Stimulated activated CD4-positive, alpha-beta T cell treated with anti-CD3 and anti-CD28 coated beads, Interleukin-1b, Interleukin-23, amount 100 ng/mL, for 48 hours (primary cell): ENCODE measurements around the gene KCNS1.
A peak's percentile ranks its signal among the peaks of the same experiment; 100 is the strongest.

Experiments
- DNase-seq: peaks from one replicate; pipeline ENCODE4 v3.0.0-alpha.2; 2020

Gene KCNS1

DNA sequence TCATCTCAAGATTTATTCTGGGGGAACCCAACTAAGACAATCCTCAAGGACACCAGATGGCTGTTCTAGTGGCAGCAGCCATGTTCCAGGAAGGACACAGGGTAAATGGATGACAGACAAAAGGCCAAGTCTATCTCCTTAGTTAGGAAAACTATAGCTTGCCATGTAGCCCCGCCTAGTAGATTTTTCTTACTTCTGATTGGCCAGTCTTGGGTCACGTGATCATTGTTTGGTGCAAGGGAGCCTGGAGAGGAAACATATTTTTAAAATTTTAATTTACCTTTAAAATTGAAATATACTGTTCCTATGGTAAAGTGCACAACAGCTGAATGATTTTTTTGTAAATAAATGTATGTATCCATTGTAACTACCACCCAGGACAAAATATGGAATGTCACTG is 4.4 kb upstream of the KCNS1 start:
- DNase-seq = no peak

DNA sequence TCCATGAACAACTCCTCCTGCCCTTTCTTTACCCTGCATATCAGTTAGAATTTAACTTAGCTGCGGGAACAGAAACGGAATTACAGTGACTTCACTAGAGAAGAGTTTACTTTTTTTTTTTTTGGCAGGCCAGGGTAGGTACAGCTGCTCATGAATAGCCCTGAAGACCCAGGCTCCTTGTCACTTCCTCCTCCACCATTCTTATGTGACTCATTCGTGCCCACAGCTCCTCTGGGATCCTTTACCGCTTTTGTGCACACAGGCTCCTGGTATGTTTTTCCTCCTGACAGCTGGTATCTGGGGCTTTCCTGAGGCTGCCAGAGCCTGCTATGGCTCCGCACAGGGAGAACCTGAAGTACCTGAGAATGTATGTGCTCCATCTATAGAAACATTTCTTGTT is 3.9 kb upstream of the KCNS1 start:
- DNase-seq = no peak

DNA sequence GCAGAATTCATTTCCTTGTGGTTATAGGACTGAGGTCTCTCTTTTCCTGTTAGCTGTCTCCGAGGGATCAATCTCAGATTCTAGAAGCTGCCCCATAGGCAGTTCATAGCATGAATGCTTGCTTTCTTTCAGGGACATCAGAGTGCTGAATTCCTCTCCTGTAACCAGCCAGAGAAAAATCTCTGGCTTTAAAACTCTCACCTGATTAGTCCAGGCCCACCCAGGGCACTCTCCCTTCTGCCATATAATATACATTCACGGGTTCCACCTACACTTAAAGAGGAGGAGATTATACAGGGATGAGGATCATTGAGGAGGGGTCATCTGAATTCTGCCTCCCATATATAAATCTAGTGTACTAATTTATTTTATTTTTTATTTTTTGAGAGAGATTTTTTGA is 2.1 kb upstream of the KCNS1 start:
- DNase-seq = no peak

DNA sequence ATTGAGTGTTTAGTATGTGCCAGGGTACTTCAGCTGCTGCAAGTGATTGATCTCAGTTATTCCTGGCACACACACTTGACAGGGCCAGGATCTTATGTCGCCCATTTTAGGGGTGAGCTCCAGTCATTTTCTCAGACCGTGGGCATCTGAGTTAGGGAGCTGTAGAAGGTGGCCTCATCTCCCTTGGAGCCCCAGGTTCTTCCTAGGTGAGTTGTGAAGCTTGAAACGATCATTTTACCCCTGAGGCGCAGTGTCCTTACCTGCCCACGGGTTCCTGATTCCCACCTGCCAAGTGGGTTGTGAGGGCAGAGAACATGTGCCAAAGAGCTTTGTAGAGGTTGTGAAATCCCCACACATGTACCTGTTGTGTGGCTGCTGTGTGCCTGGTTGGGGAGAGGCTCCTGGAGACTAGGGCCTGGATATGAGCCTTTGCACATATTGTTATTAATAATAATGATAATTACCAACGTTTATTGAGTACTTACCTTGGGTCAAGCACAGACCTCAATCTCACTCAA is 465 bp upstream of the KCNS1 start:
- no peak for DNase-seq

DNA sequence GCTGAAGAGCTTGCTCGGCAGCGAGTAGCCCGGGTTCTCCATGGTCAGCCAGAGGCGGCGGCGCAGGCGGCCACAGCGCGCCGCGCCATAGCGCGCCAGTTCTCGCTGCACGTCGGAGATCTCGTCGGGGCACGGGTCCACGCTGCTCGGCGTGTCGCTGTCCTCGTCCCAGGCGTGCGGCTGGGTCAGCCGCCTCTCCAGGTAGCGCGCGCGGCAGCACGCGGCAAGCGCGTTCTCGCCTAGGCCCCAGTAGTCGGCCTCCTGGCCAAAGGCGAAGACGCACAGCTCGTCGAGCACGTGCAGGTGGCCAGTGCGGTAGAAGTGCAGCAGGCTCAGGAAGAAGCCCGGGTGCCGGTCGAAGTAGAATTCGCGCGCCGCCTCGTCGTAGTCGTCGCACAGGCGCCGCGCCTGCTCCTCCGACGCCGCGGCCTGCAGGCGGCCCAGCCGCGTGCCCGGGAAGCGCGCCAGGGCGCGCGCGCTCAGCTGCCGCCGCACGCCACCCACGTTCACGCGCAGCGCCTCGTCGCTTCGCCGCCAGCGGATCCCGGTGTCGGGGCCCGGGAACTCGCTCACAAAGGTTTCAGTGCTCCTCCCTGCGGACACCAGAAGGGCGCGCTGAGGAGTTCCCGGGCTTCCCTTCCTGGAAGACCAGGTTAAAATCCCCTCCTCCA is 2.7 kb downstream of the KCNS1 start:
- DNase-seq = peak; percentile 21

DNA sequence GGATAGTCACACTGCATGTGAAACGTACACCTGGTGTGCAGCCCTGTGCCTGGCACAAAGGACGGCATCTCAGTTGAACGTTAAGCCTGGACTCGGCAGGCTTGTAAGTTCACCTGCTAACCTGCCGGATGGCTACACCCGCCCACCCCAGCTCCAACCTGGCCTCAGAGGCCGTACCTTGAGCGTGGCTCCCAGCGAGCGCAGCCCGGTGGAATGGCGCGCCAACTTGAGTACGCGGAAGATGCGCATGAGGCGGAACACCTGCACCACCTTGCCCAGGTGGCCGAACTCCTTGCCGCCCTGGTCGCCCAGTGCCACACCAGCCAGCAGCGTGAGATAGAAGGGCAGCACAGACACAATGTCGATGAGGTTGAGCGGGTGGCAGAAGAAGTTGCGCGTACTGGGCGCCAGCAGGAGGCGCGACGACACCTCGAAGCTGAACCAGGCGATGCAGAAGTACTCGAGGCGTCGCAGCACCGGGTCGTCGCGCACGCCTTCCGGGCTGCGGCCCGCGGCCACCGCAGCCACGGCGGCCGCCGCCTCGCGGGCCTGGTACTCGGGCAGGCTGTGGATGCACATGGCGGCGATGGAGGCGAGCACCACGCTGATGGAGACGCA is 3.3 kb downstream of the KCNS1 start:
- DNase-seq = peak; percentile 61

DNA sequence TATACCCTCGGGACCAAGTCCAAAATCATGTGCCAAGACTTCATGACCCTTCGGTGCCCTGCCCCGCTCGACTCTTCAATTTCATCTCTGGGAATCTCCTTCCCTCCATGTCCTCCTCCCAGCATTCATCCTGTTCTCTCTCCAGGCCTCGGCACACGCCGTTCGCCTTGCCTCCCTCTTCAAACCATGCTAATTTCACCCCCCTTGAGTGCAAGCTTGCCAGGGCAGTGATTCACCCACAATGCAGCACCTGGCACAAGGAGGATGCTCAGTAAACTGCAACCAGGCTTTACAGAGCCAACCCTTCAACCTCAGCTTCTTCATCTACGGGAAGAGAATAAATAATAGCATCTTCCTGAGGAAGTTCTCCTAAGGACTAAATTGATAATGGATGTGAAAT is 4.1 kb downstream of the KCNS1 start:
- DNase-seq = no peak

DNA sequence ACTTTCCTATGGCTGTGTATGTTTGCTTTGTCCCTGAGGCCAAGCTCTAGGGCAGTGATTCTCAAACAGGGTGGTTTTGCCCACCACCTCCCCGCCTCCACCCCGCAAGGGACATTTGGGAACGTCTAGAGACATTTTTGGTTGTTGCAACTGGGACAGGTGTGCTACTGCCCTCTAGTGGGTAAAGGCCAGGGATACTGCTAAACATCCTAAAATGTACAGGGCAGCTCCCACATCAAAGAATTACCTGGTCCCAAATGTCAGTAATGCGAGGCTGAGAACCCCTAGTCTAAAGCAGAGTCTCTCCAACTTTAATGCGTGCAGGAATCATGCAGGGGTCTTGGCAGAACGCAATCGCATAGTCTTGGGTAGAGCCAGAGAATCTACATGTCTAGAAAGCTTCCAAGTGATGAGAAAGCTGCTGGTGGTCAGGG is 5.1 kb downstream of the KCNS1 start:
- DNase-seq = peak; percentile 52

DNA sequence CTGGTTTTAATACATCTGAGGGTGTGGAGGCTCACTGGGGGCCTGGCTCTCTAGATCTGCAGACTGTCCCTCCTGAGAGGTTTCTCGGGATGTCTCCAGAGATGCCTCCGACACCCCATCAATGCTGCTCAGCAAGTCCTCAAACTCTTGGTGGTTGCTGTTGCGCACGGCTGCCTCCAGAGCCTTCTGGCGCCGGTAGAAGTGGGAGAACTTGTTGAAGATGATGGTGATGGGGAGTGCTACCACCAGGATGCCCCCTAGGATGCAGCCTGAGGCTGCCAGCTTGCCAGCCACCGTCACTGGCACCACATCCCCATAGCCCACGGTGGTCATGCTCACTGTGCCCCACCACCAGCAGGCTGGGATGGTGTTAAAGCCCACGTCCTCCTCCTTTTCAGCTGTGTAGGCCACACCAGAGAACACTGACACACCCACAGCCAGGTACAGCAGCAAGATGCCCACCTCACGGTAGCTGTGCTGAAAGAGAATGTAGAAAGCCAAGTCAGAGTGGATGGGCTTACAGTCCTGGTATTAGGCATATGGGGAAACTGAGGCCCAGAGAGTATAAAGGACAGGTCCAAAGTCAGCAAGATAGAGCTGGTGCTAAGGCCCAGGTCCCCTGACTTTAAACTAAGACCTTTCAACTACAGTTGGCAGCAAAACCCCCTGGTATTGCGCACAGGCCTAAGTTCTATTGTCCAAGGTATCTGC is 5.9 kb downstream of the KCNS1 start:
- no peak for DNase-seq

DNA sequence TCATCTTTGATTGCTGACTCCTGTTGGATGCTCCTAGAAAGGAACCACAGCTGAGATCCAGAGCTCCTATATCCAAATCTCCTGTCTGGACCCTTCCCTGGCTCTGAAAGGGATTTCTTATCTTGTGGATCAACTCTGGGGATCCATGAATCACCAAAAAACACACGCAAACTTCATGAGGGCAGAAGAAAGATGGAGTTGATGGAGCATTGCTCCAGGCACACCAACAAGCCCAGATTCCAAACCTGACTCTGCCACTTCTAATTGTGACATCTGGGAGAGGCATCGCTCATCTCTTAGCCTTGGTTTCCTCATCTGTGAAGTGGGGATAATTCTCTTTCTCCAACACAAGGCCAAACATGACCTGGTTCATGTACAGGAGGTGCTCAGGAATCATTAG is 6.7 kb downstream of the KCNS1 start:
- no peak for DNase-seq

DNA sequence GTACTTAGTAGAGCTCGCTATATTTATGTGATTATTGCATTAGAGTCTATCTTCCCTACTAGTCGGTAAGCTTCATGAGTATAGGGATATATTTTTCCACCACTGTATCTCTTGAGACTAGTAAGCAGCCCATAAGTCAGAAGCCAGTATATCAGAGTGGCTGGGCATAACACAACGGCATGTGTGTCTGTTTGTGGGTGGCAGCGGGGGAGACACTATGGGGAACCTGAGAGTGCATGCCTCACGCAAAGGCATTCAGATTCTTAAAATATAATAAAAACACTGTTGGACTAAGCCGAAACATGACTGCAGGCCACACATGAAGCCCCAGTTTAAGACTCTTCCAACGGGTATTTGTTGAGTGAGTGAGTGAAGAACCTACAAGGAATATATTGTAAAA is 8.0 kb downstream of the KCNS1 start:
- DNase-seq = no peak

DNA sequence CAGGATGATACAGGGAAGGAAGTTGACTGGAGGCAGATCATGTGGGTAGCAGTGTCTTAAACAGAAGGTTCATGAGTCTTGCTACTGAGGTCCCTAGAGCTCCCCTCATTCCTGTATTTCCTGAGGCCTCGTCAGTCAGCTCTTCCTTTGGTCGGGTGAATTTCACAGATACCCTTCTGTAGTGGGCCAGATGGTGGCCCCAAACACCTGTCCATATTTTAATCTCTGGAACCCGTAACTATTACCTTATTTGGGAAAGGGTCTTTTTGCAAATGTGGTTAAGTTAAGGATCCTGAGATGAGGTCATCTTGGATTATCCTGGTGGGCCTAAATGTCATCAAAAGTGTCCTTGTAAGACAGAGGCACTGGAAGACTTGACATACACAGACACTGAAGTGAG is 9.6 kb downstream of the KCNS1 start:
- no peak for DNase-seq

DNA sequence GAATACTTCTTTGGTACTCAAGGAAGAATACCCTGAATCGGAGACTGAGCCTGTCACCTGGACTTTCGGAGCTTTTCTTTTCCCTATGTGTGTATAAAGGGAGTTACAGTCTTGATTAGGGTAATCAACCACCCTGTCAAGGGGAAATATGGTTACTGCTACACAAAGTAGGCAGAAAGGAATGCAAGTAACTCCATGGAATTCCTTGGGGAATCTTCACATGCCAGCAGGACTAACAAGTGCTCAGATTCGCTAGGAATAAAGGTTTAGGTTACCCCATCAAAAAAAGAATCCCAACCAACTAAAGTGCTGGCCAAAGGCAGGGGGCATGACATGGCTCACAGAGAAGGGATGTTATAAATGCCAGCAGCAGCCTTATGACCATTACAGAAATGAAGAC is 10.4 kb downstream of the KCNS1 start:
- DNase-seq = no peak

DNA sequence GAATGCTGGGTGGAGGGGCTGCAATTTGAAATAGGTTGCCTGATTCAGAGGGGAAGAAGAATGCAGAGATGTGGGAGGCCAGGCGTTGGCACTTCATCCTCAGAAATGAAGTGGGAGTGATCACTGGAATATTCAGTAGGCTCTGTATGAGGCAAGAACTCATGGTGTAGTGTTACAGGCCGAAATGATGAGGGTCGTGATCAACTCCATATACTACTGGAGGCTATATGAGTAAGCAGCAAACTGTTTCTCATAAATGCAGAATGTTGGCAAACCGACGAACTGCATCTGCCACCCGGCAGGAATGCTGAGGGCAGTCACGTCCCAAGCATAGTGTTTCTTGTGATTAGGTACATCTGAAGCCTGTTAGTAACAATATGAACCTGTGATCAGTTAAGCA is 12.7 kb downstream of the KCNS1 start:
- DNase-seq = no peak

DNA sequence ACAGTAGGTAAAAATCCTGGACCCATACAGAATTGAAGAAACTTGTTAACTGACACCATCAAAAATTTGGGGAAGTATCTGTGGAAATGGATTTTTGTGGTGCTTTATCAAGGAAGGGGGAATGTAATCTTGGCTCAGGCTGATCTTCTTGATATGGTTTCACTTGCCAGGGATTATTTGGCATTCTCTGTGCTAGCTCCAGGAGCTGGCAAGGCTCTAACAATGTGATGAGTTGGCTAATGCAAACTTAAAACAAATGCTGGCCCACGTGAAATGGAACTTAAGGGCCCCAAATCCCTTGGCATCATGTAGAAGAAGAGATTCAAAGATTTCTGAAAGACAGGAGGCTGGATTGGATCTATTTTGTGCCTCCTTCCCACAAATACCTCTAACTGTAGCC is 13.1 kb downstream of the KCNS1 start:
- DNase-seq = no peak

DNA sequence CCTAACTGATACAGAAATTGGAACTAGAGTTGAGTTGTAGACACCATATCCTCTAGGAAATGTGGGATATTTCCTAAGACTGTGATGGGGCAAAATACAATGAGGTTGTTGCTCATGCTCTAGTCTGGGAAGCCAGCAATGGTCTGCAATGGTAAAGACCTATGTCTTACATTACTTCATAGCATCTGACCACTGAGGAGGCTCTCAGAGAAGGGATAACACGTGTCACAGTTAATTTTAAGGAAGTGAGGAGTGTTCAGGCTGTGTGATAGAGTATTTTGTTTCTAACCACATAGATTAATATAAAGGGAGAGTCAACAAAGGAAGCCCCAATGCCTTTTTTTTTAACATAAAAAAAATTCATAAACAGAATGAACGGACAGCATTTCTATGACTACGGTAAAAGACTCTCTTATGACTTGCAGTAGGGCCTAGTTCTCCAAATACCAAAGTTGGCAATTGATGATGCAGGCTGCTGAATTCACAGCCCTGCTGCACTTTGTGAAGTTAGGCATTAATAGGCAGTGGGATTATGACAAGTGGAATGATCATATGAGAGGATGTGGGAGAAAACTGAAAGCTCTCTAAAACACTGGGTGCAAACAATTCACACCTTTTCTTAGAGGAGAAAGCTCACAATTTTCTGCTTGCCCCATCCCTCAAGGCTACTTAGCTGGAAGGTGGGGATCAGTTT is 13.7 kb downstream of the KCNS1 start:
- no peak for DNase-seq

DNA sequence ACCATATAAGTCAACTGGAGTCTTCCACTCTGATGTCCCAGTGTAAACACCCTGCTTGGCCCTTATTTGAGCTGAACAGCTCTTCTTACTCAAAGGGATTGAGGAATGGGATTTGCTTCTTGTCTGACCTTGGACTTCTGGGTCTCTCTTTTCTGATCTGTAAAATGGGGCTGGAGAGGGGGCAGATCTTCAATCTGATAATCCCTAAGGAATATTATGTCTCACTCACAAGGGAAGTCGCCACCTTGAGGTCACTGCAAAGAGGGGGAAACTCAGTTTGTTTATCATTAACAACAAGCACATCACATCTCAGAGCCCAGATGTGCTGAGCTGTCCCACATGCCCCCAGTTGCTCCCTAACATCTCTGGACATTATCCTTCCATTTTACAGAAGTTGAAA is 15.1 kb downstream of the KCNS1 start:
- no peak for DNase-seq

DNA sequence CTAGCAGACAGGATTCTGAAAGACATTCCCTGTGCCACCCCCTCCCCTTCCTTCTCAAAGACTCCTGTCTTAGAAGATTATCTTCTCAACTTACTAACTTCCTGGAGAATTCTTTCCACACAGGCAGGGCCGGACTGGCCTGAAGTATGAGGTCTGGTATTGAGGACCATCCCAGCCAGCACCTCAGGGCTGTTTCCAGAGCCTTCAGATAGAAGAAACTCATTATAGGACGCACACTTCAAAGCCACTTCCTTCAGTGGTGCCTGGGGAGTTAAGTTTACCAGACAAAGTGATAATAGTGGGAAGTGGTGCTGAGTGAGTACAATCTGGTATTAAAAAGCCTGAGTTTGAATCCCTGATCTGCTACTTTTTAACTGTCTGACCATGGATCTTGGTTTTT is 15.6 kb downstream of the KCNS1 start:
- no peak for DNase-seq

DNA sequence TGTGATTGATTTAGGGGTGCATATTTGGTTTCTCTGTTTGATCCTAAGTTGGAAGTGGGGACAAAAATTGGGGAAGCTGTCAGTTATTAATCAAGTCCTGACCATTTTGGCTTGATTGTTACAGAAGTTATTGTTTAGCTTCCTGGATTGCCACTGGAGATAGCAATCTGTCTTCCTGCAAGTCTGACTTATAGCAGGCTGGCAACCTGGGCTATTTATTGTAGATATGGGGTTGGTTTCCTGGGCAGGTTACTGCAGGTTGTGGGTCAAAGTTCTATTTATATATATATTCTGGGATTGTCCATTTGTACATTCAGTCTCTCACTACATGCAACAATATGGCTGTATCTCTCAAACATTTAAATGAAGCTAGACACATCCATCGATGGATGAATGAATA is 17.8 kb downstream of the KCNS1 start:
- no peak for DNase-seq

DNA sequence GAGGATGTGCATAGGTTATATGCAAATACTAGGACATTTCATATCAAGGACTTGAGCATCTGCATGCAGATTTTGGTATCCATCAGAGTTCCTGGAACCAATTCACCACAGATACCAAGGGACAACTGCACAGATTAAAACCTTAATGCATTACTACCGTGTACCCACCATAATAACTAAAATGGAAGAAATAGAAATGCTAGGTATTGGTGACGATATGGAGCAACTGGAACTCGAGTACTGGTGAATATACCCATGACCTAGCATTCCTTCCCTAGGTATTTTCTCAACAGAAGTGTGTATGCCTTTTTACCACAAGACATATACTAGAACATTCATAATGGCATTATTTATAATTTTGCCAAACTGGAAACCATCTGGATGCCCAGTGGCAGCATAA is 18.5 kb downstream of the KCNS1 start:
- no peak for DNase-seq

DNA sequence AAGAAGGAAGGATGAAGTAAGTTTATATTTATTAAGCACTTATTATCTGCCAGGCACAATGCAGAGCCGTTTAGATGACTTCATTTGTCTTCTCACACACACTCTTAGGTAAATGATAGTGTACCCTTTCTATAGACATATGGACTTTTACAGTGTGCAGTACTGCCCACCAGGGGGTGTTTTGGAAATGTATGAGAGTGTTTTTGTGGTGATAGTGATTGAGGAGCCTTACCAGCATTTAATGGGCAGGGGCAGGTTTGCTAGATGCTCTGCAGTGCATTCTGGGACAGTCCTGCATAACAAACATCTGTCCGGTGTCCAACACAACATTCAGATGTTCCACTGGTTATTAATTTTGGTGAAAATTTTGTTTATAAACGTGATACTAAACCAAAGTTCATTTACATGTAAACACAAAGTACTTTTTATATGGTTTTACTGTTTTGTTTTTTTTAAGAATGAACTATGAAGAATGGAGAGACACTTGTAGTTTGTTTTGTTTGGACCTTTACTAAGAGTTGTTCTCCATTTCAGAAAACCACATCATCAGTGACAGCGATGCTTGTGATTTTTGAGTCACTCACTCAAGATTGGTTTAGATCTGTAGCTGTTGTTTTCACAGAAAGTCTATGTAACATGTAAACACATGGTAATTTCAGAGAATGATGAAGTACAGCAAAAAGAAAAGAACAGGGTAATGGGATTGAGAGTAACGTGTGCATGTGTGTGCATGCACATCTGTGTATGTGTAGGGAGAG is 19.9 kb downstream of the KCNS1 start:
- DNase-seq = no peak

DNA sequence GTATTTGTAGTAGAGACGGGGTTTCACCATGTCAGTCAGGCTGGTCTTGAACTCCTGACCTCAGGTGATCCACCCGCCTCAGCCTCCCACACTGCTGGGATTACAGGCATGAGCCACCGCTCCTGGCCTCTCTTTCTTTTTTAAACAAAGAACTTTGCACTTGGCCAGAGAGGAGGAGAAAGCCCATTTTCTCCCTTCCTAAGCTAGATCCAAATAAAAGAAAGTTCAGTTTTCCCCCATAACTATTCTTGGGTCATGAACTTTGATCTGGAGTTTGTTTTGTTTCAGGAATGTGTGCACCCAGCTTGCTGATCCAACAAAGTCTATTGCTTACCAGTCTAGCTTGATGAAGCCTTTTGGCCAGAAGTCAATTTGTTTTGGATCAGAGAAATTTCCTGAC is 23.4 kb downstream of the KCNS1 start:
- DNase-seq = no peak

DNA sequence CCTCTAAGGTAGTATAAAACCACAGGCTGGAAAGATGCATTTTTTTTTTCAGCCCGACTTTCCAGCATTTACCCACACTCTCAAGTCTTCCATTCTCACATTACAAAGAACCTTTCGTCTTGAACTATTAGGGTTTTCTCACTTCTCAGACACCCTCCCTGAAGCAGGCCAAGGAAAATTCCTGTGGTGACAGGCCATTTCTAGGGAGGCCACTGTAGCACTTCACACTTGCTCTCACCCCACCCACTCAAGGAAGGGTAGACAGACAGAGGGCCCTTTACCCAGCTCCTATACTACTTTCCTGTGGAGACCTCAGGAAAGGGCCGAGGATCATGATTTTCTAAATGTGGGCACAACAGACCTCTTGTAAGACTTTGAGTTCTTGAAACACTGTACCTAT is 27.7 kb downstream of the KCNS1 start:
- no peak for DNase-seq
